Measurements from ENCODE around the gene ABCB9. TPM values are rescaled to one million over a fixed set of nuclear protein-coding genes. Genes with fewer than 3 reads are reported as not detected.

ABCB9 gene
- total RNA-seq, 1 experiment from 2014 or later = 14.7 TPM

GRCh38 chr12:122891661-122892525 is 74.4 kb downstream of the ABCB9 start (continued):
- TF ChIP-seq REST (IDR thresholded peaks at IDR 0.05; ENCODE audit: low read depth) (no peak), TCF7L2 (IDR thresholded peaks at IDR 0.05; ENCODE audit: borderline replicate concordance, extremely low read depth, insufficient read depth, insufficient read length) (no peak), JUND (IDR thresholded peaks at IDR 0.05) (no peak), EZH2phosphoT487 (IDR thresholded peaks at IDR 0.05; ENCODE audit: borderline replicate concordance) (no peak), MAX (IDR thresholded peaks at IDR 0.05) (no peak), ZFX (IDR thresholded peaks at IDR 0.05) (no peak), YY1 (IDR thresholded peaks at IDR 0.05; ENCODE audit: extremely low read depth, insufficient replicate concordance, low read depth, low read length) (no peak), ATF3 (IDR thresholded peaks at IDR 0.05) (no peak), FOSL1 (IDR thresholded peaks at IDR 0.05; ENCODE audit: low read depth) (no peak), CEBPB (IDR thresholded peaks at IDR 0.05; ENCODE audit: low read depth) (no peak), RAD21 (IDR thresholded peaks at IDR 0.05; ENCODE audit: low read depth) (no peak)

All from HCT116 (cell line).